GM21367 (cell line): ENCODE results near the gene TFIP11.

Source experiments
- ATAC-seq: cut with Tn5 transposase; IDR thresholded peaks from one replicate; pipeline ENCODE4 v1.9.1; 2021; ENCODE audit not compliant: unreplicated experiment

The TFIP11 gene

DNA sequence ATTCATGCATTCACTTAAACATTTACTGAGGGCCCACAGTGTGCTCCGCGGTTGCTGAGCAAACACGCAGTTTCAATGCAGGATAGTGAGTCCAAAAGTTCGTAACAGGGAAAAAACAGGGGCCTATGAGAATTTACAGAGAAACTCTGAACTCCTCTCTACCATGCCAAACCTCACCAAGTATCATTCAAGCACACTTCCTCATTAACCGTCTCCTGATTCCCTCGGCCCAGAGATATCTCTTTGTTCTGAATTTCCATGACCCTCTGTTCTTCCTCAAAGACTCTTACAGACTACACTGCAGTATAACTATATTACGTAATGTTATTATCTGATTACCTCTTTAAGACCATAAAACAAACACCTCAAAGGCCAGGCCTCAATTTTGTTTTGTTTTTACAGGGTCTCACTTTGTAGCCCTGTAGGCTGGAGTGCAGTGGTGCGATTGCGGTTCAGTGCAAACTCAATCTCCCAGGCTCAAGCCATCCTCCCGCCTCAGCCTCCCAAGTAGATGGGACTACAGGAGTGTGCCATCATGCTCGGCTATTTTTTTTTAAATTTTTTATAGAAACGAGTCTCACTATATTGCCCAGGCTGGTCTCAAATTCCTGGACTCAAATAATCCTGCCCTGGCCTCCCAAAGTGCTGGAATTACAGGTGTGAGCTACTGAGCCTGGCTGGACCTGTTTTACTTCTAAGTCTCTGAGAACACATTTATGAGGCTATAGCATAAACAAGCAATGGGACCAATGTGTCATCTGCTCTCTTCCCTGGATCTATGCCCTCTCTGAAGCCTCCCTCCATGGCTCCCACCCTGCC is 32.3 kb downstream of the TFIP11 start:
- ATAC-seq: no peak

DNA sequence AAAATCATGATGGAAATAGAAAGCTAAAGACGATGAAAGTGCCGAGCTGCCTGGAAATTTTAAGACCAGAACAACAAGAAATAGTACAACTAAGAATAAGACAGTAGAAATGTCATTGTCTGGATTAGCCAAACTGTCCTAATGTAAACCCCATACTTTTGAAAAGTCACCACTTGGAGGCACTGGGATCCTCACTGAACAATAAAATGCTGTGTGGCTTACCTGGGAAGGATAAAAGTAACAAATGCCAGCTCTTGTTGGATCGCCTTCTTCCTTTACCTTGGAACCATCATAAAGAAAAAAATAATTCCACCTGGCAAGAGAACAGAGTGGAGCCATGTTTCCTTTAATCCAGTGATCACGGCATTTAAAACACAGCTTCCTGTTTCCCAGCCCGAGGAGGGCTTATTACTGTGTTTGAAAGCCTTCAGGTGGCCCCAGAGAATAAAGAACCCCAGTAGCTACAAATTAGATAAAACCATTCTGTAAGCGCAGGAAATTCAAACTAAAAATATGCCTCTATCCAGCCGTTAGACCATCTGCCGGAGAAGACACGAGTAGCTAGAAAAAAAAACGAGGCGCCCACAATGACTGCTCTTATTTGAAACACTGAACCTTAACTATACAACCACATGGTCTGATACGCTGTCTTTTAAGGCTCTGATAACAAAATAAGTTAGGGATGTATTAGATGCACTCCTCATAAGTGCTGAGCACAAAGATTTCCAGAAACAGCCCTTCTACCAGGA is 33.1 kb downstream of the TFIP11 start:
- ATAC-seq: no peak

DNA sequence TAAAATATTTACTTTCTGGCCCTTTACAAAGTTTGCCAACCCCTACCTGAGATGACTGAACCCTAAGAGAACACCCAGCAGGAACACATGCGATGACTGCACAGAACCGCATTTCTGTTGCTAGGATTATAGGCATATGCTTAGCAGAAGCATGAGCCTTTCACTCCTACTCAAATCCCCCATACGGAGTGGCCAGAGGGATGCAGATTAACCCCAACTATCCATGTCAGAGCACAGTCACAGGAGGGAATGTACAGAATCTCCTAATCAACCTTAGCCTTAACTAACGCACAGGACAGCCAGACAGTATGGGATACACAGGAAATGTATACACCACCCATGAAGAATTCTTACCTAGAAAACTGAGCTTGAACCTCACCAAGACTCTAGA is 34.9 kb downstream of the TFIP11 start:
- no peak for ATAC-seq

DNA sequence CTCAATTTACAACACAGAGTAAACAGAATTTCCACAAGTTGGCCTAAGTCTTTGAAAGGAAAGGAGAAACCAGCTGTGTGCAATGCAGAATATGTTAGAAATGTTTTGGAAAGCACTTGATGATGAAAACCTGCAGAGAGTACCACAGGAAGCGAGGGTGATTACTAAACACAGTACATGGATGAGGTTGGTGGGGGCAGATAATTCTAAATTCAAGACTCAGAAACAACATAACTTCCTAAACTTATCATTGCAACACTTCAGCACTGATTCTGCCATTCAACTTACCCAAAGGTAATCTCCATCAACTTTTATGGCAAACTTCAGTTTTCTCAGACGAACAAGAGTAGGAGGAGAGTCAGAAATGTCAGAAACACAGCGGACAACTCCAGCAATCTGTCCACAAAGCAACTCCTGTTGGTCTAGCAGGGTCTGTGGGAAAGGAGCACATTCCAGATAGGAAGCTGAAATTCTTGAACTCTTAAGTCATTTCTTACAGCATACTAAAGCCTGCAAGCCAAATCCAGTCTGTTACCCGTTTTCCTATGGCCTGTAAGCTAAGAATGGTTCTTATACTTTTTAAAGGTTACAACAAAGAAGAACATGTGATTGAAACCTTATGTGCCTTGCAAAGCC is 35.5 kb downstream of the TFIP11 start:
- no peak for ATAC-seq

DNA sequence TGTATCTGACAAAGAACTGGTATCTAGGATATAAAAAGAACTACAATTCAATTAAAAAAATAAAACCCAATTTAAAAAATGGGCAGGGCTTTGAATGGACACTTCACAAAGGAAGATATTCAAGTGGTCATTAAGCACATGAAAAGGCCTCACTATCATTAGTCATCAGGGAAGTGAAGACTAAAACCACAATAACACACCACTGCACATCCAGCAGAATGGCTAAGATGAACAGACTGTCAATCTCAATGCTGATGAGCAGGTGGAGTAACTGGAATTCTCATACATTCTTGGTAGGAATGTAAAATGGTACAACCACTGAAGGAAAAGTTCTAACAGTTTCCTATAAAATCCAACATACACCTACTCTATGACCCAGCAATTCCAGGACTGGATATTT is 37.6 kb downstream of the TFIP11 start:
- ATAC-seq: no peak

DNA sequence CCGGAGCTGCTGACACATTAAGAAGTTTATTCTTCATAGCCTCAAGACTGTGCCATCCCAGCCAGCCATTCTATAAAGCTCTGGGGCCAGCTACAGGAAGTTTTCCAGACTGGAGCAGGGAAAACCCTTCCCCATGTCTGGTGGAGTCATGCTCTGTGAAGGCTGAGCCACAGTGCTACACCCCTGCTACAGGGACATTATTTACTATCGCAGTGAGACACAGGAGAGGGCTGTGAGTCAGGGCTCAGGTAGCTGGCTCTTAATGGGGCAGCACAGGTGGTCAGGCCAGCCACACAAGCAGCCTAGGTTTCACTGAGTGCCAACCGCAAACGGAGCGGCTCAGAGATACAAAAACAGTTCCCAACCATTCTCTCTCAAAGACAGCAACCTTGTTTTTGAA is 40.8 kb downstream of the TFIP11 start:
- no peak for ATAC-seq

DNA sequence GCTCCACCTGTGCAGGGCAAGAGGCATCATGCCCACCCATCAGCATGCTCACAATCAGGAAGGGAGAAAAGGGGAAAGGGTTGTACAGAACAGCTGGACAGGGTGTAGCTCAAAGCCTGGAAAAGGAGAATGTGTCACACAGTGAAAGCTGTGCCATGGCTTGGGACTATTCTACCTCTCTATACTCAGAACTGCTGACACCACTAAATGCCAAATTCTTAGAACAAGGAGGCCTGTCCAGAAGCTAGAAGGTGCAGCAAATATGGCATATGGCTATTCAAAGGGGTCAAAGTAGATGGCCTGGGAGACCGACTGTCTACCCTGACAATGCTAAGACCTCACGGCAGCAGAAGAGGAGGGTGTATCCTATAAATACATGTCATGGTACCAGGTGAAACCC is 41.5 kb downstream of the TFIP11 start:
- no peak for ATAC-seq

DNA sequence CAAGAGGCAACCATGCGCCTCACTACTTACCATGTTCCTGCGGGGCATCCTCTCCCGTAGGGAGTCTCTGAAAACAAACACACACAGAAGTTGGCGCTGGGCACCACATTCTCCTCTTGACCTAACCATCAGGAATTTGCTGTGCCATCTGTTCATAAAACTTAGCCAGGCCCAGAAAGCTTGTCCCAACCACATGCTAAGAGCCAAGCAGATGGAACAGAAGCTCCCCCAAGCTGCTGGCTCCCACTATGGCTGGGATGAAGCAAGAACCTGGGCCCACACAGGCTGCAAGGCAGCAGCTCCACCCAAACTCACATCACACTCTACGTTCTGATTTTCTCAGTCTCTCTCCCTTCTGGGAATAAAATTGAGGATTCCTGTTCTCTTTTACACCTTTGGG is 46.1 kb downstream of the TFIP11 start:
- ATAC-seq: no peak

DNA sequence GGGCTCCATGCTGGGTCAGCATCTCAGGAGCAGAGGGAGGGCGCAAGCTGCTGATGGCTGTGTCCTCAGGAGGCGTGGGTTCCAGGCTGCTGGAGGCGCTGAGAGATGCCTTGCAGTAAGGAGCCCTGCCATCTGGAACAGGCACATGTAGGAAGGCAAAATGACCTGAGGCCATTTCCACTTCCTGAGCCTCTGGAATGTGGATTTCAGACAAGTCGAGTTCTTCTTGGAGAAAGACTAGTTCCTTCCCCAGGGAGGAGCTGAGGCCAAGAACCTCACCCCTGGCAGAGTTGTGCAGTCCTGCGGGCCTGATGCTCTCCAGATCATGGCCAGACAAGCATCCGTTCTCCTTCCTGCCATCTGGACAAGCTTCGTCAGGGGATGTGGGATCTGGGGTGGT is 48.0 kb downstream of the TFIP11 start:
- no peak for ATAC-seq

DNA sequence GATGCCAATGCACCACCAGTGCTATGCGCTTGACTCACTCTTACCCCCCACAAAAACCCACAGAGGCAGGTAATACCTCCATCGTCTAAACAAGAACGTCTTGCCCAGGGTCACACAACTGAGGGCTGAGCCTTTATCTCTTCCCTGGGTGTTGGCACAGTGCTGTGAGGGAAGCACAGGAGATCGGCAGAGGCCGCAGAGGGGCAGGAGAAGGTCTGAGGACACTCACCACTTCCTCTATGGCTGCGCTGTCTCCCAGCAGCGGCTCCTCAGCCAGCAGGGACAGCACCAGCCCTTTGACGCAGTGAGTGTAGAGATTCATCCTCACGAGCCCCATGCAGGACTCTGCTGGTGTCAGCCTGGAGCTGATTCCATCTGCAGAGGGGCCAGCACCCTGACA is 48.6 kb downstream of the TFIP11 start:
- no peak for ATAC-seq

DNA sequence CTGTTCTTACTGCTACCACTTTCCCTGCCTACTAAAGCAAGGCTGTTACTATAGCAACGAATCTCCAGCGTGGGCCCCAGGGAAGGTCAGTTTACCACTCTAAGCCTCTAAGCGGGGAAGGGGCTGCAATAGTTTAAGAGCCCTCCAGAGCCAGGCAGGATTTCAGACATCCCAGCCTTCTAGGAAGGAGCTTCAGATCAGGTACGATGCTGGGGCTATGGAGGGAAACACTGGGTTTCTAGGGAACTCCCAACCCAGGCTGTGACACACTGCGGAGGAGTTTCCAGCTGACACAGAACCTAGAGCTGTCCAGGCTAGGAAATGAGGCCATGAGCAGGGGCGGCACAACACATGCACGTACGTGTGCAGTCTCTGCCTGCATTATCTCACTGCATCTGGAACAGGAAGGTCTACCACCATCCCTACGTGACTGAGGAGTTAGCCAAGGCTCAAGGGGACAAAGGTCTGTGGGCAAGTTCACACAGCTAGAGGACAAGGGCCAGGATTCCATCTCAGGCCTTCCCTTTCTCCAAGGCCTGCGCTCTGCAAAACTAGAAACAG is 49.1 kb downstream of the TFIP11 start:
- ATAC-seq: no peak

DNA sequence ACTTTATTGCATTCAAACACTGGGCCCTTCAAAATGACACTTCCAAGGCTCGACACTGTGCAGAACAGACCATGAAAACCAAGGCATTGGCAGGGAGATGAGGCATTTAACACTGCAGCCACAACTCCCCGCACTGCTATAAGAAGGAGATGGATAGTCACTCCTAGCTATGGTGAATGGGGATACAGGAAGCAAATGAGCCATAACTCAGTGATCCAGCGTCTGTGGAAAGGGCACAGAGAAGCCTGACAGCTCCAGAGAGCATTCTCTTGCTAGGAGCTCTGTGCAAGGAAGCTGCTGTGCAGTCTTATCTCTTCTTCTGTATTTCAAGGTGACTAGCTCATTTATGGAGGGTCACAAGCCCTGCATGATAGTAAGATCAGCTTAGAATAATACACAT is 49.6 kb downstream of the TFIP11 start:
- no peak for ATAC-seq

DNA sequence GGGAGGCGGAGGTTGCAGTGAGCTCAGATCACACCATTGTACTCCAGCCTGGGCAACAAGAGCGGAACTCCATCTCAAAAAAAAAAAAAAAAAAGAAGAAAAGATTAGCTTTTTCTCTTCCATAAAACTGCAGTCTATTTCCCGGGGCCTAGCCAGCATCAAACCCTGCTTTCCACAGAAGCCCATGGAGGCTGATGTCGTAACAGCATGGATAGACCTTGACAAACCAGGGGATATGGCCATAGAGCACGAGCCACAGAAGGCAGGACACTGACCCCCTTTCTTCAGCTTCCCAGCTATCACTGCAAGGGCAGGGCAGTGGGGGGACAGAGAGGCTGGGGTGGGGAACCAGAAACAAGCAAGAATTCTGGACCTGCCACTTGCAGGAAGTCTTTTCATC is 50.2 kb downstream of the TFIP11 start:
- ATAC-seq: no peak

DNA sequence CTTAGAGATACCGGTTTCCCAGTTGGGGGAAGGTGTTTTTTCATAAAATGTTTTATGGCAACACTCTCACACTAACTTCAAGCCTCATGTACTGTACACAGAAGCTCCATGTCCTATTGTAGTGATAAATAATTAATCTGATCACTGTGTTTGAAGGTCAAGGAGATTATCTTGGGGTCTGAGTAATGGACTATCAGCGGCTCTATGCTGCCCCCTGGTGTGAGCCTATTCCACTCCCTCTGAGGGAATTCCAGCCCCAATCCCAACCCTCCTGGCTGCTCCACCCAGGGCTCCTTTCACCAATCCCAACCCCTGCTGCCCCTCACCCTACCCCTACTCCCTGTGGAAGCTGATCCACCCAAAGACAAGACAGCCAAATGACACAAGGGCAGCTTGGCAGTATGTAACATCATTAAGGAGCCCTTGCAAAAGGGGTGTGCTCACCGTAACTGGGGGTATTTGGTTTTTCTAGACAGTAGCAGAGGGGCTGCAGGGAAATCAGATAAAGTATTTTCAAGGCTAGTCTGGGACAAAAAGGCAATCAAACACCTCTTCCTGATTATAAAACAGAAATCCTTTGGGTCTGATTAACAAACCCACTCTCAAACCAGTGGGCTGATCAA is 51.0 kb downstream of the TFIP11 start:
- no peak for ATAC-seq

DNA sequence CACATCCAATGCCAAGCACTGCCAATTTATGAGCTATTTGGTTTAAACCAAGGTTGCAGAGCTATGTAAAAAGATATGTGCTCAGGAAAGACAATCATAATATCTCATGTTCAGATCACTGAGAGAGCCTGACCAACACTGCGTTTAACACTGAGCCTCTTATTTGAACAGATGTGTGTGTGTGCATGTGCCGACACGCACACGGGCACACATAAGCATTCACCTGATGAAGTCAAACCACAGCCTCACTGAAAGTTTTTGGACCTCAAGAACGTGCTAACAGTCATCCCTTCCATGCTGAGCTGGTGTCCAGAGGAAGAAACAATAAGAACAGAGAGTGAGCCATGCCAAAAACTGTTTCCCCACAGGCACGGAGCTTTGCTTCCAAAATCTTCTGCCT is 52.1 kb downstream of the TFIP11 start:
- no peak for ATAC-seq

DNA sequence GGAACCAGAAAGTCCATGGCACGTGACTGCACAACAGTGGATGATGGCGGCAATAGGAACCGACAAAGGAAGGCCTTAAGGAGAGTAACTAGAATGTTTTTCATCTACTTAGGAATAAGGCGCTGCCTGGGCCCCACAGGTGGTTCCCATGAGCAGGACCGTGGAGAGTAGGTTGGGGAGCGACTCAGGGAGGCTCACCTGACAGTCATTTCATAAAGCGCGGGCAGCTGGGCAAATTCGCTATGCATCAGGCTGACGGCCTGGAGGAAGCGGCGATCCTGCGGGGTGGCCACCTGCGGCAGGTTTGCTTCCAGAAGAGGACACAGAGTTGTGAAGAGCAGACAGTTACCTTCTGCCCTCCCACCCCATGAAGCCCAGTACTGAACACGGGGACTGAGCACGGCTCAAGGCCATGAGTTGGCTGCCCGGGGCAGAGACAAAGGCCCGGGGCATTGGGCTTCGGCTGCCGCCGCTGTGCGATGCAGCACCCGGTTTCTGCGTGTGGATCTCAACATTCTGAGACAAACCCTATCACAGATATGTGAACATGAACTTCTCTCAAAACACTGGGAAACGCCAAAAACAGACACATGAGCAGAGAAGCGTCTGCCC is 54.5 kb downstream of the TFIP11 start:
- no peak for ATAC-seq

DNA sequence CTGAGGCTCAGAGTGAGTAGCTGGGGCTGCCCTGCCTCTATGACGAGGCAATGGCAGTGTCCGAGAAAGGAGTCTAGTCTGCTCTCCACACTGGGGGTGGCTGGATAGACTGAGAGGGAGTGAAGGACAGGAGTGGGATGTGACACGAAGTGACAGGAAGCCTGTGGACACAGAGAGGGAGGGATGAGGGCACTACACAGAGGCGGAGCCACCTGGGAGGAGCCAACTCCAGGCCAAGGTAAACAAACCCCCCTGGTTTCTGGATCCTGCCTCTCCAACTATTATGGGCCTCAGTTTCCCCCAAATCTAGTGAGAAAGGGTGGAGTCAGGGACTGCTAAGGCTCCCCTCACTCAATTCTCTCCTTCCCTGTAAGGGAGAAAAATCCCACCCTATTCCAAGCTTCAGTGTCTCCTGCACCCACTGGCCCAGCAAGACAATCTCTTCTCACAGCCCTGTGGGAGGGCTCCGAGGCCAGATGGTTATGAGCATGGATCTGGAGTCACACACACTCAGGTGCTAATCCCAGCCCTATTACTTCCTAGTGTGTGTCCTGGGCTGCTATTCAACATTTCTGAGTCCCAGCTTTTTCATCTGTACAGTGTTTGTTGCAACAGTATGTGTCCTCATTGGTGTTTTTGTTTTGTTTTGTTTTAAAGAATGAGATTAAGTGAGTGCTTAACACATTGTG is 58.3 kb downstream of the TFIP11 start:
- no peak for ATAC-seq

DNA sequence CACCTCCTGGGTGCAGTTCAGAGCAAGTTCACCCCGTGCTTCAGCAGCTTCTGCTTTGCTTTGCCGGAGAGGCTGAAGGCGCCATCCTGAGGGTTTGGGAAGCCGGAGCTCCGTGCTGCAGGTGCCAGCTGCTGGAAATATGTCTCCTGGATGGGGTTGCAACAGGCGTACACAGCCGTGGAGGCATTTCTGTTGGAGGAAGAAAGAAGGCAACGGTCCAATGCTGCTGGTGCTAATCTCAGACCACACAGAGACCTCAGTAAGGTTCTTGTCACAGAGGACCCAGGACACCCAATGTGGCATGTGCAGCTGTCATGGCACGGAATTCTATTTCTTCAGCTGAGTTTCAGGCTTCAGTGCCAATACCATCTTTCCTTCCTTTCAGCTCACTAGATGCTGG is 59.1 kb downstream of the TFIP11 start:
- ATAC-seq: no peak

DNA sequence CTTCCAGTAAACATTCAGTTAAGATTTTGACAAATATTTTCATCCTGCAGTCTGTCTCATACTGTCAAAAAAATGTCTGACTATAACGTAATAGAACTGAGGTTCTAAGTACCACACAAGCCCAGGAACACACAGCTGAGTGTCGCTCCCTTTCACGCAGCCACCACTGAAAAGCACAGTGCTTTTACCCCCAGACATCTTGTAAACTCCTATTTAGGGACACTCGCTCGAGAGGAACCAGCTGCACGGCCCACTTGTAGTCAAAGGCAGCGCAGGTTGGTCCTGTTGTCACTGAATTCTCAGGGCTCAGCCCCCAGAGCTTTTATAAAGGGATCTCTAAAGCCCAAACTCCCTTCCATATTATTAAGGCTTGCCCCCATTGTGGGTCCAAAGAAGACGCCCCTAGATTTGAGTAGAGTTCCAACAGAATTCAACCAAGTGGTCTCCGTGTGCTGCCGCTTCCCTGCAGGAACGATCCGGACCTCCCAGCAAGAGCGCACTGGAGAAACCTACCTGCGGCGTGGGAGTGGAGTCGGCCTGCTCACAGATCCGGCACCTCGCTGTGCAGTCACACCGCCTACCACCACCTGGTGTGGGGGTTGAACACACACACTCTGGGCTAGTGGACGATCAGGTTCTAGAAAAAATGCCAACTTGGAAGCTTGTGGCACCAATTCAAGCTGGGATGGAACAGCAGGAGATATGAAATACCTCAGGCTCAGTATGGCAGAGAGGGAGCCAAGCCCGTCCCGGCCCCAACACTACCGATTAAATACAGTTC is 59.8 kb downstream of the TFIP11 start:
- ATAC-seq: no peak
